Endothelial cell of umbilical vein (primary cell): ENCODE results near the gene HPSE2. TPM values are rescaled to one million over a fixed set of nuclear protein-coding genes. Genes with fewer than 3 reads are reported as not detected.

Experiments
- BruUV-seq: library from RNA; stranded (reverse); fragments of 400-500 nt; replicated peaks from 2 replicates; lab custom pipeline; 2021; lab: Mats Ljungman, UMichigan
- CTCF ChIA-PET: fragments of 300-600, 350-600 bp; sonication (Branson Sonifier 250); formaldehyde crosslinking; loops from one replicate; lab custom pipeline; 2021; ENCODE audit warnings: antibody characterized with exemption, inconsistent platforms; lab: Charles Lee
- POLR2A ChIA-PET: fragments of 300-600, 350-600 bp; sonication (Branson Sonifier 250); formaldehyde crosslinking; loops from one replicate; lab custom pipeline; 2021; ENCODE audit warnings: antibody characterized with exemption, inconsistent platforms; lab: Charles Lee
- DNase-seq: peaks from one replicate; pipeline ENCODE4 v3.0.0-alpha.2; 2011; ENCODE audit warnings: low read depth, low spot score
- FAIRE-seq: peaks from 2 replicates; lab custom pipeline; 2011; peaks lifted over from hg19 to GRCh38; lab: Jason Lieb, UNC
- H2AFZ ChIP-seq: 2 replicates; pipeline ENCODE4 v1.6.0; 2012; ENCODE audit warnings: low read depth, low read length, control low read depth, inconsistent platforms
- H3K27ac ChIP-seq: 2 replicates; pipeline ENCODE4 v1.5.1; 2011; ENCODE audit warnings: low read depth, mild to moderate bottlenecking, control low read depth, low read length, moderate library complexity; ENCODE audit not compliant: insufficient read depth
- H3K27me3 ChIP-seq, 2 experiments: 2 replicates each; pipeline versions ENCODE4 v1.6.0 to v1.6.1; 2011; ENCODE audit warnings: low read length in 2 of 2, mixed read lengths in 1 of 2; ENCODE audit not compliant: control insufficient read depth in 2 of 2, insufficient read depth in 2 of 2
- H3K36me3 ChIP-seq, 2 experiments: 2 replicates in 1 of 2; 3 replicates in 1 of 2; pipeline ENCODE4 v1.5.1; 2011; ENCODE audit warnings: low read length in 2 of 2, mild to moderate bottlenecking in 1 of 2, moderate library complexity in 1 of 2; ENCODE audit not compliant: control insufficient read depth in 2 of 2, insufficient read depth in 2 of 2; ENCODE audit errors: extremely low read depth in 1 of 2
- H3K4me1 ChIP-seq: 3 replicates; pipeline ENCODE4 v1.5.1; 2011; ENCODE audit warnings: mild to moderate bottlenecking, low read length; ENCODE audit not compliant: control insufficient read depth, insufficient read depth; ENCODE audit errors: extremely low read depth
- H3K4me2 ChIP-seq: 2 replicates; pipeline ENCODE4 v1.6.1; 2011; ENCODE audit warnings: low read length, control low read depth, mixed read lengths; ENCODE audit not compliant: insufficient read depth
- H3K4me3 ChIP-seq, 3 experiments: fragments of 200-600 bp in 1 of 3; sonication (generic), shearing (Covaris generic) in 1 of 3; replicated peaks in 1 of 3; 2 replicates each; pipeline ENCODE4 v1.5.1; 2011 to 2016; ENCODE audit warnings: control low read depth in 3 of 3, low read length in 3 of 3, mild to moderate bottlenecking in 2 of 3, inconsistent platforms in 1 of 3, low read depth in 1 of 3, moderate library complexity in 1 of 3; ENCODE audit not compliant: insufficient read depth in 1 of 3
- H3K79me2 ChIP-seq: 2 replicates; pipeline ENCODE4 v1.6.0; 2012; ENCODE audit warnings: low read length, inconsistent platforms; ENCODE audit not compliant: control insufficient read depth, insufficient read depth
- H3K9ac ChIP-seq: replicated peaks from 2 replicates; pipeline ENCODE3; 2011; ENCODE audit warnings: low read length, control low read depth; ENCODE audit not compliant: insufficient read depth; ENCODE audit errors: extremely low read depth
- H3K9me1 ChIP-seq: replicated peaks from 3 replicates; pipeline ENCODE4 v1.6.0; 2011; ENCODE audit warnings: mild to moderate bottlenecking, low read length; ENCODE audit not compliant: control insufficient read depth, insufficient read depth; ENCODE audit errors: extremely low read depth
- H3K9me3 ChIP-seq: replicated peaks from 2 replicates; pipeline ENCODE4 v1.5.1; 2012; ENCODE audit warnings: low read length, inconsistent platforms; ENCODE audit not compliant: control insufficient read depth, insufficient read depth
- H4K20me1 ChIP-seq: replicated peaks from 2 replicates; pipeline ENCODE3; 2011; ENCODE audit warnings: mild to moderate bottlenecking, low read length; ENCODE audit not compliant: control insufficient read depth, insufficient read depth; ENCODE audit errors: extremely low read depth
- CTCF ChIP-seq, 2 donors: IDR thresholded peaks; 1 replicate in 1 of 2; 2 replicates in 1 of 2; pipeline ENCODE4 v1.5.1; 2011; ENCODE audit warnings: low read length in 2 of 2, mild to moderate bottlenecking in 2 of 2, moderate library complexity in 2 of 2, control low read depth in 1 of 2, inconsistent platforms in 1 of 2, low read depth in 1 of 2; ENCODE audit not compliant: insufficient read depth in 1 of 2; ENCODE audit errors: extremely low read depth in 1 of 2
- EZH2 ChIP-seq: IDR thresholded peaks from 2 replicates; pipeline ENCODE4 v1.6.1; 2012; ENCODE audit warnings: borderline replicate concordance, low read depth, mild to moderate bottlenecking, moderate library complexity, low read length, inconsistent platforms; ENCODE audit not compliant: severe bottlenecking
- FOS ChIP-seq: IDR thresholded peaks from 2 replicates; pipeline ENCODE4 v1.6.1; 2011; ENCODE audit warnings: mild to moderate bottlenecking, low read length, moderate library complexity, borderline replicate concordance; ENCODE audit not compliant: insufficient read depth
- GATA2 ChIP-seq: IDR thresholded peaks from 2 replicates; pipeline ENCODE4 v1.7.0; 2011; ENCODE audit warnings: low read depth, mild to moderate bottlenecking, moderate library complexity, mixed read lengths, low read length; ENCODE audit not compliant: insufficient read length, insufficient read depth
- JUN ChIP-seq: IDR thresholded peaks from 2 replicates; pipeline ENCODE4 v1.6.1; 2011; ENCODE audit warnings: borderline replicate concordance, low read depth; ENCODE audit not compliant: insufficient read length, insufficient read depth
- MAX ChIP-seq: IDR thresholded peaks from 2 replicates; pipeline ENCODE4 v1.6.1; 2011; ENCODE audit not compliant: insufficient read depth, insufficient read length
- MYC ChIP-seq: IDR thresholded peaks from one replicate; pipeline ENCODE4 v1.6.1; 2011; ENCODE audit warnings: mild to moderate bottlenecking, low read depth, low read length
- POLR2A ChIP-seq: IDR thresholded peaks from 2 replicates; pipeline ENCODE4 v1.6.1; 2012; ENCODE audit warnings: low read depth, mild to moderate bottlenecking, control low read depth, low read length
- POLR2AphosphoS5 ChIP-seq: IDR thresholded peaks from 2 replicates; pipeline ENCODE4 v1.6.1; 2012; ENCODE audit warnings: low read depth, mild to moderate bottlenecking, control low read depth, low read length, moderate library complexity; ENCODE audit not compliant: insufficient read depth
- dilution Hi-C: fragments of 300-500 bp; cut with MboI; formaldehyde crosslinking; loops from one replicate; pipeline ENCODE4 v1.15.0; 2019; ENCODE audit warnings: low sequenced_read_pairs; ENCODE audit not compliant: extremely low pct_ligation_motif_present
- intact Hi-C: fragments of 100-400 bp; cut with micrococcal nuclease; formaldehyde crosslinking; loops from one replicate; pipeline ENCODE4 v1.10.0; 2022
- polyA plus RNA-seq, 4 experiments: library from polyadenylated mRNA; depleted of rRNA in 3 of 4; stranded (reverse) in 3 of 4; unstranded in 1 of 4; fragments of >200 nt; gene quantifications; 2 replicates each; pipeline versions ENCODE4 v1.2.1 to v1.2.3, GENCODE V29; 2011 to 2012; ENCODE audit warnings: missing spikeins in 1 of 4
- total RNA-seq: library from RNA; stranded (reverse); gene quantifications from 2 replicates; pipeline ENCODE4 v1.2.3, GENCODE V29; 2021

The HPSE2 gene
- total and polyA plus RNA-seq, 2 donors (not counting 3 experiments of a cell fraction or from before 2014, with no cell fraction given): not detected

DNA sequence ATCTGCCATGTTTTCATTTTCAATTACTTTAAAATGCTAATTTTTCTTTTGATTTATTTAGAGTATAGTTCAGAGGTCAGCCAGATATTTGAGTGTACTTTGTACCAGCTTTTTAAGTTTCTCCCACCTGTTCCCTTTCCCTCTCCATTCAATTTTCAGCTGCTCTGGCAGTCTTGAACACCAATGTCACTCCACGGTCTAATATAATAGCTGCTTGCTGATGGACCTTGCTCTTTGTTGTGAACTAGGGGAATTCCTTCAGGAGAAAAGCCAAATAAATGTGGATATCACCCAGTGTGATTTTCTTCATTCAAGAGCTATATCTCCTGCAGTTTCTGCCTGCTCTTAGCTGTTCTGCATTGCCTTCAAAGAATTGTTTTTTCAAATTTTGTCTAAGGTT lies 785.0 kb downstream of the HPSE2 start:
- no peaks in the 10 kb centered on the region for H3K9me3 ChIP-seq
- H3K4me1 ChIP-seq: peaks cover 6% of the 10 kb centered on the region
- H3K27me3 ChIP-seq: no peaks in the 10 kb centered on the region
- TF ChIP-seq JUN (no peak), POLR2A (no peak), EZH2 (no peak), MAX (no peak), GATA2 (no peak)
- H3K4me3 ChIP-seq: no peak overlapping the region
- no TSS peak for BruUV-seq
- peaks cover 8% of the 10 kb centered on the region for H3K79me2 ChIP-seq
- H3K4me2 ChIP-seq: no peak overlapping the region
- H3K9me1 ChIP-seq: no peaks in the 10 kb centered on the region
- CTCF ChIA-PET: interaction anchor here (2.2 kb wide), 1 partner anchor 17 kb away, joined by 9 read pairs; no protein-coding TSS in a partner anchor
- H3K36me3 ChIP-seq: no peaks in the 10 kb centered on the region
- DNase-seq (no peak), FAIRE-seq (no peak)
- no peaks in the 10 kb centered on the region for H4K20me1 ChIP-seq
- dilution Hi-C loops: no loop called here
- H3K27ac ChIP-seq: no peak overlapping the region
- no peak overlapping the region for H2AFZ ChIP-seq
- POLR2A ChIA-PET: no interaction called here
- no peak overlapping the region for H3K9ac ChIP-seq
- intact Hi-C loops: no loop called here

DNA sequence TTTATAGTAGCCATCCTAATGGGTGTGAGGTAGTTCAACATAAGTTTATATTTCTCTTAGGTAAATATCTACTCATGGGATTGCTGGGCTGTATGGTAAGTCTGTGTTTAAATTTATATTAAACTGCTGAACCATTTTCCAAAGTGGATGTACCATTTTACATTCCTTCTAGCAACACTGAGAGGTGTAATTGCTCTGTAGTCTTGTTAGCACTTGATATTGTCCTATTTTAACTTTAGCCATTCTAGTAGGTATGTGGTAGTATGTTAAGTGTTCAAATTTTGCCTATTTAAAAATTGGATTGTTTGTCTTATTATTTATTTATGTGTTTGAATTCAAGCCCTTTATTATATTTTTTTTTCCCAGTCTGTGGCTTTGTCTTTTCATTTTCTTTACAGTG lies 786.4 kb downstream of the HPSE2 start:
- intact Hi-C loops (no loop called here), dilution Hi-C loops (no loop called here)
- H3K79me2 ChIP-seq: peaks cover 9% of the 10 kb centered on the region
- no peaks in the 10 kb centered on the region for H3K9me1 ChIP-seq
- ChIA-PET POLR2A (no interaction called here), CTCF (no interaction called here)
- no peak overlapping the region for H3K4me2 ChIP-seq
- H3K9me3 ChIP-seq: no peaks in the 10 kb centered on the region
- peaks cover 0 to 3% of the 10 kb centered on the region in 2 experiments for H3K36me3 ChIP-seq
- H4K20me1 ChIP-seq: no peaks in the 10 kb centered on the region
- DNase-seq (no peak), FAIRE-seq (no peak)
- peaks cover 6% of the 10 kb centered on the region for H3K4me1 ChIP-seq
- H2AFZ ChIP-seq: no peak overlapping the region
- no TSS peak for BruUV-seq
- no peaks in the 10 kb centered on the region for H3K27me3 ChIP-seq
- no peak overlapping the region for H3K9ac ChIP-seq
- H3K27ac ChIP-seq: no peak overlapping the region
- TF ChIP-seq EZH2 (no peak), POLR2A (no peak), JUN (no peak), FOS (no peak), GATA2 (no peak), POLR2AphosphoS5 (no peak), CTCF (IDR thresholded peaks at IDR 0.05; ENCODE audit: extremely low read depth in 1 of 2, insufficient read depth in 1 of 2, low read depth in 1 of 2, low read length in 2 of 2) (no peak), MAX (no peak), MYC (no peak)
- H3K4me3 ChIP-seq: no peak overlapping the region
